ENCODE measurements around the gene CTNNBL1. TPM values are rescaled to one million over a fixed set of nuclear protein-coding genes. Genes with fewer than 3 reads are reported as not detected.
A peak's percentile ranks its signal among the peaks of the same experiment; 100 is the strongest.

CTNNBL1 gene
- total and polyA plus RNA-seq, 2 donors (not counting 1 experiment from before 2014, with no cell fraction given) = 31.3 to 39.0 TPM

DNA sequence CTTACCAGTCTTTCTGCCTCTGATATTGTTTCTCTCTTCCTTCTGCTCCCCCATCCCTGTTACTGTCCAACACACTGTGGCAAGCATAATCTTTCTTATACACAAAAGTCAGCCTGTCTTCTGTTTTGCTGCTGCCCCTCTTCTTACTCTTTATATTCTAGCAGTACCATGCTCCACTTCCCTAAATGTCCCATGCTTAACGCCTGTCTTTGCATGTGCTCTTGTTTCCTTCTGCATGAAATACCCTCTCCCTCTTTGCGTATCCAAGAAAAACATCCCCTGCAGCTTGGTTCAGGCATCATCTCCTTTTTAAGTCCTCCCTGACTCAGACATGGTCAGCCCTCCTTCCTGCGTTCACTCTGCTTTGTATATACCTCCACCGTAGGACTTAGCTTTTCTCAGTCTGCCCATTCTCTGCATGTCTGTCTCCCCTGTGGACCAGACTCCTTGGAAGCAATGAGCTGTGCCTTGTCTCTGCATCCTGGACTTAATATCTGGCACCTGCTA lies 103.9 kb downstream of the CTNNBL1 start:
- Histone ChIP-seq H3K36me3 (ENCODE audit: control insufficient read depth, insufficient read depth, low read length) (no peaks in the 10 kb centered on the region), H3K9ac (ENCODE audit: insufficient read depth, low read length) (no peak overlapping the region), H3K4me3 (replicated peaks in 1 of 4; ENCODE audit: control extremely low read depth in 1 of 4, insufficient read depth in 1 of 4, low read depth in 3 of 4, low read length in 4 of 4) (no peak overlapping the region), H3K27me3 (ENCODE audit: control insufficient read depth, insufficient read depth, low read length) (no peaks in the 10 kb centered on the region), H2AFZ (ENCODE audit: low read length) (no peak overlapping the region), H3K4me2 (ENCODE audit: extremely low read depth, insufficient read depth, low read length) (no peak overlapping the region), H3K79me2 (ENCODE audit: control insufficient read depth, insufficient read depth, low read length) (no peaks in the 10 kb centered on the region), H4K20me1 (ENCODE audit: control insufficient read depth, extremely low read depth, insufficient read depth, low read length) (peaks cover 2% of the 10 kb centered on the region), H3K9me3 (ENCODE audit: control insufficient read depth, insufficient read depth, low read depth, low read length) (no peaks in the 10 kb centered on the region), H3K27ac (ENCODE audit: insufficient read depth, low read length) (no peak overlapping the region), H3K4me1 (ENCODE audit: control insufficient read depth, extremely low read depth, insufficient read depth, low read length) (no peaks in the 10 kb centered on the region)
- no peak for TF ChIP-seq EZH2 (IDR thresholded peaks at IDR 0.05; ENCODE audit: low read length, missing control alignments)
- peak in 1 of 2 donors; percentile 49 for DNase-seq (ENCODE audit: low read depth in 2 of 2)

DNA sequence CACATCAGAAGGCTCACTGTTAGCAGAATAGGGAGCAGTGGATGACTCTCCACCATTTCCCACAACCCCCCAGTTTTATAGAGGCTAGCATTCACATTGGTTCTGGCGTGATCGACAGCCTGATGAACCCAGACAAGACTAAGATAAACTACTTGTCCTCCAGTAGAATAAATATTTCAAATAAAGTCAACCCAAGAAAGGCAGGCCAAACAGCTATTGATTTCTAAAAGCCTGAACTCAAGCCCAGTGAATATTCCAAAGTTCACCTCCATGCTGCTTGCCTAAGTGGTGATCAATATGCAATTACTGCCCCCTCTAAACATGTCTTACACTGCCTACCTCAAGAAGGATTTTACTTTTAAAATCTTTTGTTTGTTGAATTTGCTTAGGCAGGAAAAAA lies 104.5 kb downstream of the CTNNBL1 start:
- no peak overlapping the region for H3K9ac ChIP-seq (ENCODE audit: insufficient read depth, low read length)
- H3K4me2 ChIP-seq (ENCODE audit: extremely low read depth, insufficient read depth, low read length) = no peak overlapping the region
- H3K4me3 ChIP-seq (replicated peaks in 1 of 4; ENCODE audit: control extremely low read depth in 1 of 4, insufficient read depth in 1 of 4, low read depth in 3 of 4, low read length in 4 of 4) = no peak overlapping the region
- no peak for DNase-seq (ENCODE audit: low read depth in 2 of 2)
- H3K27ac ChIP-seq (ENCODE audit: insufficient read depth, low read length) = no peak overlapping the region
- no peak overlapping the region for H2AFZ ChIP-seq (ENCODE audit: low read length)
- no peaks in the 10 kb centered on the region for H3K36me3 ChIP-seq (ENCODE audit: control insufficient read depth, insufficient read depth, low read length)
- no peaks in the 10 kb centered on the region for H3K27me3 ChIP-seq (ENCODE audit: control insufficient read depth, insufficient read depth, low read length)
- H3K4me1 ChIP-seq (ENCODE audit: control insufficient read depth, extremely low read depth, insufficient read depth, low read length) = no peaks in the 10 kb centered on the region
- peaks cover 2% of the 10 kb centered on the region for H4K20me1 ChIP-seq (ENCODE audit: control insufficient read depth, extremely low read depth, insufficient read depth, low read length)
- no peaks in the 10 kb centered on the region for H3K9me3 ChIP-seq (ENCODE audit: control insufficient read depth, insufficient read depth, low read depth, low read length)
- no peaks in the 10 kb centered on the region for H3K79me2 ChIP-seq (ENCODE audit: control insufficient read depth, insufficient read depth, low read length)
- TF ChIP-seq, protein P1, sequence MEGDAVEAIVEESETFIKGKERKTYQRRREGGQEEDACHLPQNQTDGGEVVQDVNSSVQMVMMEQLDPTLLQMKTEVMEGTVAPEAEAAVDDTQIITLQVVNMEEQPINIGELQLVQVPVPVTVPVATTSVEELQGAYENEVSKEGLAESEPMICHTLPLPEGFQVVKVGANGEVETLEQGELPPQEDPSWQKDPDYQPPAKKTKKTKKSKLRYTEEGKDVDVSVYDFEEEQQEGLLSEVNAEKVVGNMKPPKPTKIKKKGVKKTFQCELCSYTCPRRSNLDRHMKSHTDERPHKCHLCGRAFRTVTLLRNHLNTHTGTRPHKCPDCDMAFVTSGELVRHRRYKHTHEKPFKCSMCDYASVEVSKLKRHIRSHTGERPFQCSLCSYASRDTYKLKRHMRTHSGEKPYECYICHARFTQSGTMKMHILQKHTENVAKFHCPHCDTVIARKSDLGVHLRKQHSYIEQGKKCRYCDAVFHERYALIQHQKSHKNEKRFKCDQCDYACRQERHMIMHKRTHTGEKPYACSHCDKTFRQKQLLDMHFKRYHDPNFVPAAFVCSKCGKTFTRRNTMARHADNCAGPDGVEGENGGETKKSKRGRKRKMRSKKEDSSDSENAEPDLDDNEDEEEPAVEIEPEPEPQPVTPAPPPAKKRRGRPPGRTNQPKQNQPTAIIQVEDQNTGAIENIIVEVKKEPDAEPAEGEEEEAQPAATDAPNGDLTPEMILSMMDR (conservative IDR thresholded peaks at IDR 0.05 in 1 of 2, IDR thresholded peaks at IDR 0.05 in 1 of 2; ENCODE audit: low read depth in 1 of 2, low read length in 2 of 2) = no peak
- TF ChIP-seq EZH2 (IDR thresholded peaks at IDR 0.05; ENCODE audit: low read length, missing control alignments) = no peak

DNA sequence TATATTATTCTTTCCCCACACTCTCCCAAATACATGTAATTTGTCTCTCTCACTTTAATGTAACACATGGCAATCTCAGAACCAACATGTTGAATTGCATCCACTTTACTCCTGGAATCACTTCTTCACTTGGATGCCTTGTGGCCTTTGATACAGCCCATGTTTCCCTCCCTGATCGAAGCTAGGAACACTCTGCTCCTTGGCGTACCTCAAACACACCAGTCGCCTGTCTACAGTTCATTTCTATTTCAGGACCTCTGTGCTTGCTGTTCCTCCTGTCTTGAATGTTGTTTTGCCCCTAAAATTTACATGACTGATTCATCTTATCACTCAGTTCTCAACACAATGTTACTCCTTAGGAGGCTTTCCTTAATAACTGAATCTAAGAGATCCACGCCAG lies 106.8 kb downstream of the CTNNBL1 start:
- Histone ChIP-seq H4K20me1 (ENCODE audit: control insufficient read depth, extremely low read depth, insufficient read depth, low read length) (peaks cover 2% of the 10 kb centered on the region), H3K9ac (ENCODE audit: insufficient read depth, low read length) (no peak overlapping the region), H2AFZ (ENCODE audit: low read length) (no peak overlapping the region), H3K27ac (ENCODE audit: insufficient read depth, low read length) (no peak overlapping the region), H3K27me3 (ENCODE audit: control insufficient read depth, insufficient read depth, low read length) (no peaks in the 10 kb centered on the region), H3K4me3 (replicated peaks in 1 of 4; ENCODE audit: control extremely low read depth in 1 of 4, insufficient read depth in 1 of 4, low read depth in 3 of 4, low read length in 4 of 4) (no peak overlapping the region), H3K36me3 (ENCODE audit: control insufficient read depth, insufficient read depth, low read length) (peaks cover 5% of the 10 kb centered on the region), H3K9me3 (ENCODE audit: control insufficient read depth, insufficient read depth, low read depth, low read length) (no peaks in the 10 kb centered on the region), H3K4me1 (ENCODE audit: control insufficient read depth, extremely low read depth, insufficient read depth, low read length) (no peaks in the 10 kb centered on the region), H3K4me2 (ENCODE audit: extremely low read depth, insufficient read depth, low read length) (no peak overlapping the region), H3K79me2 (ENCODE audit: control insufficient read depth, insufficient read depth, low read length) (no peaks in the 10 kb centered on the region)
- no peak for DNase-seq (ENCODE audit: low read depth in 2 of 2)
- no peak for TF ChIP-seq EZH2 (IDR thresholded peaks at IDR 0.05; ENCODE audit: low read length, missing control alignments)
- TF ChIP-seq, protein P1 (conservative IDR thresholded peaks at IDR 0.05 in 1 of 2, IDR thresholded peaks at IDR 0.05 in 1 of 2; ENCODE audit: low read depth in 1 of 2, low read length in 2 of 2) = no peak
